Neural crest cell (in vitro differentiated cells): ENCODE data around the gene NOL9. TPM values are rescaled to one million over a fixed set of nuclear protein-coding genes. Genes with fewer than 3 reads are reported as not detected.
A peak's percentile ranks its signal among the peaks of the same experiment; 100 is the strongest.

Experiments
- DNase-seq: peaks from one replicate; pipeline ENCODE4 v3.0.0; 2021; ENCODE audit warnings: low read depth, mixed read lengths, low spot score
- H3K27ac Mint-ChIP-seq: one replicate; pipeline ENCODE4 v1.8.0; 2021; ENCODE audit warnings: mild to moderate bottlenecking, mixed read lengths; ENCODE audit not compliant: unreplicated experiment
- H3K27me3 Mint-ChIP-seq: 2 replicates; pipeline ENCODE4 v1.8.0; 2021; ENCODE audit warnings: low read depth, mild to moderate bottlenecking, mixed read lengths
- H3K36me3 Mint-ChIP-seq: 2 replicates; pipeline ENCODE4 v1.8.0; 2021; ENCODE audit warnings: low read depth, mild to moderate bottlenecking, mixed read lengths
- H3K4me1 Mint-ChIP-seq: 2 replicates; pipeline ENCODE4 v1.8.0; 2021; ENCODE audit warnings: mixed read lengths
- H3K4me3 Mint-ChIP-seq: one replicate; pipeline ENCODE4 v1.8.0; 2021; ENCODE audit warnings: mild to moderate bottlenecking, mixed read lengths
- H3K9me3 Mint-ChIP-seq: 2 replicates; pipeline ENCODE4 v1.8.0; 2021; ENCODE audit warnings: mixed read lengths
- CTCF ChIP-seq: fragments of 200-600 bp; sonication (generic); conservative IDR thresholded peaks from 2 replicates; pipeline ENCODE4 v1.5.0; 2021; ENCODE audit warnings: antibody characterized with exemption, mild to moderate bottlenecking
- total RNA-seq: library from RNA; stranded (reverse); gene quantifications from 2 replicates; pipeline ENCODE4 v1.2.1, GENCODE V29; 2021

The NOL9 gene
- total RNA-seq, 1 donor from 2014 or later = 47.2 TPM

- no peak for TF ChIP-seq CTCF
- Mint-ChIP-seq H3K4me1 (peaks cover 16% of the 10 kb centered on the region), H3K9me3 (no peaks in the 10 kb centered on the region), H3K36me3 (no peaks in the 10 kb centered on the region), H3K27me3 (peaks cover 6% of the 10 kb centered on the region), H3K27ac (no peak overlapping the region), H3K4me3 (peak overlapping the region; percentile 66)
- no peak for DNase-seq
Observed at GRCh38 chr1:6498576-6499111, 55.7 kb downstream of the NOL9 start.

- no peaks in the 10 kb centered on the region for H3K9me3 Mint-ChIP-seq
- no peak for TF ChIP-seq CTCF
- DNase-seq = no peak
- peaks cover 16% of the 10 kb centered on the region for H3K4me1 Mint-ChIP-seq
- peaks cover 6% of the 10 kb centered on the region for H3K27me3 Mint-ChIP-seq
- H3K27ac Mint-ChIP-seq = no peak overlapping the region
- no peaks in the 10 kb centered on the region for H3K36me3 Mint-ChIP-seq
- H3K4me3 Mint-ChIP-seq = peak overlapping the region; percentile 83
Observed at GRCh38 chr1:6497867-6498575, 56.3 kb downstream of the NOL9 start.

- peaks cover 16% of the 10 kb centered on the region for H3K4me1 Mint-ChIP-seq
- peak; percentile 65 for DNase-seq
- H3K27ac Mint-ChIP-seq = no peak overlapping the region
- peaks cover 6% of the 10 kb centered on the region for H3K27me3 Mint-ChIP-seq
- no peak for TF ChIP-seq CTCF
- H3K4me3 Mint-ChIP-seq = peak overlapping the region; percentile 83
- no peaks in the 10 kb centered on the region for H3K36me3 Mint-ChIP-seq
- H3K9me3 Mint-ChIP-seq = no peaks in the 10 kb centered on the region
Observed at GRCh38 chr1:6497215-6497866, 57.0 kb downstream of the NOL9 start.

- Mint-ChIP-seq H3K9me3 (no peaks in the 10 kb centered on the region), H3K27ac (no peak overlapping the region), H3K4me1 (peaks cover 16% of the 10 kb centered on the region), H3K36me3 (no peaks in the 10 kb centered on the region), H3K27me3 (peaks cover 6% of the 10 kb centered on the region), H3K4me3 (peak overlapping the region; percentile 88)
- no peak for TF ChIP-seq CTCF
- no peak for DNase-seq
Observed at GRCh38 chr1:6496890-6497214, 57.5 kb downstream of the NOL9 start.

GRCh38 chr1:6496365-6496721, 58.0 kb downstream of the NOL9 start:
- peak overlapping the region; percentile 88 for H3K4me3 Mint-ChIP-seq
- H3K9me3 Mint-ChIP-seq = no peaks in the 10 kb centered on the region
- H3K27ac Mint-ChIP-seq = no peak overlapping the region
- H3K27me3 Mint-ChIP-seq = peaks cover 5% of the 10 kb centered on the region
- peaks cover 20% of the 10 kb centered on the region for H3K4me1 Mint-ChIP-seq
- no peak for TF ChIP-seq CTCF
- no peak for DNase-seq
- H3K36me3 Mint-ChIP-seq = no peaks in the 10 kb centered on the region
